GM23338 (cell line): Measurements from ENCODE around the gene SNX2. TPM values are rescaled to one million over a fixed set of nuclear protein-coding genes. Genes with fewer than 3 reads are reported as not detected.
A peak's percentile ranks its signal among the peaks of the same experiment; 100 is the strongest.

Source experiments
- ATAC-seq: fragments of 200-7000 bp; cut with Tn5 transposase; 3 replicates; pipeline ENCODE4 v1.9.1; 2020
- DNase-seq: peaks from one replicate; pipeline ENCODE4 v3.0.0-alpha.2; 2015; ENCODE audit warnings: low spot score
- H2AFZ ChIP-seq: fragments of 200-600 bp; sonication (generic); 2 replicates; pipeline ENCODE4 v1.8.0; 2016; ENCODE audit warnings: antibody characterized with exemption, mild to moderate bottlenecking, moderate library complexity
- H3F3A ChIP-seq: fragments of 200-600 bp; sonication (generic); replicated peaks from 2 replicates; pipeline ENCODE4 v1.8.0; 2017; ENCODE audit warnings: antibody characterized with exemption, mixed run types, low read depth
- H3K27ac ChIP-seq: fragments of 200-600 bp; sonication (generic); 2 replicates; pipeline ENCODE4 v1.6.1; 2016; ENCODE audit warnings: low read depth
- H3K27me3 ChIP-seq: fragments of 200-600 bp; sonication (generic); 2 replicates; pipeline ENCODE4 v1.8.0; 2016; ENCODE audit warnings: mild to moderate bottlenecking, mixed run types, moderate library complexity; ENCODE audit not compliant: insufficient read depth
- H3K36me3 ChIP-seq: fragments of 200-600 bp; sonication (generic); 2 replicates; pipeline ENCODE4 v1.8.0; 2016; ENCODE audit warnings: mild to moderate bottlenecking; ENCODE audit not compliant: insufficient read depth
- H3K4me1 ChIP-seq: fragments of 200-600 bp; sonication (generic); 2 replicates; pipeline ENCODE4 v1.8.0; 2016; ENCODE audit warnings: mild to moderate bottlenecking, moderate library complexity; ENCODE audit not compliant: insufficient read depth
- H3K4me2 ChIP-seq: fragments of 200-600 bp; sonication (generic); 2 replicates; pipeline ENCODE4 v1.7.1; 2017; ENCODE audit warnings: mixed run types
- H3K4me3 ChIP-seq: fragments of 200-600 bp; sonication (generic); 2 replicates; pipeline ENCODE4 v1.6.1; 2016; ENCODE audit warnings: mixed run types
- H3K79me2 ChIP-seq: fragments of 200-600 bp; sonication (generic); replicated peaks from 2 replicates; pipeline ENCODE4 v1.8.0; 2017; ENCODE audit warnings: mild to moderate bottlenecking; ENCODE audit not compliant: insufficient read depth
- H3K9me2 ChIP-seq: fragments of 200-600 bp; sonication (generic); 2 replicates; pipeline ENCODE4 v1.8.0; 2017; ENCODE audit not compliant: insufficient read depth
- H4K20me1 ChIP-seq: fragments of 200-600 bp; sonication (generic); replicated peaks from 2 replicates; pipeline ENCODE4 v1.8.0; 2017; ENCODE audit warnings: mild to moderate bottlenecking; ENCODE audit not compliant: insufficient read depth
- H3K27ac Mint-ChIP-seq: 2 replicates; pipeline ENCODE4 v1.8.0; 2020; ENCODE audit warnings: inconsistent platforms, mild to moderate bottlenecking, moderate library complexity, mixed read lengths
- H3K27me3 Mint-ChIP-seq: 3 replicates; pipeline ENCODE4 v1.8.0; 2022; ENCODE audit warnings: low read depth, mild to moderate bottlenecking, moderate library complexity, mixed read lengths, inconsistent platforms; ENCODE audit not compliant: insufficient read depth, poor library complexity
- H3K36me3 Mint-ChIP-seq: 3 replicates; pipeline ENCODE4 v1.8.0; 2021; ENCODE audit warnings: low read depth, mild to moderate bottlenecking, inconsistent platforms, moderate library complexity, mixed read lengths
- H3K4me1 Mint-ChIP-seq: 3 replicates; pipeline ENCODE4 v1.8.0; 2020; ENCODE audit warnings: mild to moderate bottlenecking, inconsistent platforms, mixed read lengths
- H3K4me3 Mint-ChIP-seq: 3 replicates; pipeline ENCODE4 v1.8.0; 2021; ENCODE audit warnings: moderate library complexity, mild to moderate bottlenecking, inconsistent platforms, mixed read lengths
- H3K9me3 Mint-ChIP-seq: 3 replicates; pipeline ENCODE4 v1.8.0; 2020; ENCODE audit warnings: moderate library complexity, mild to moderate bottlenecking, inconsistent platforms, mixed read lengths
- CREB1 ChIP-seq: fragments of 250-450 bp; sonication (Bioruptor Pico); IDR thresholded peaks from 2 replicates; pipeline ENCODE4 v1.5.0; 2020; ENCODE audit warnings: low read depth, mild to moderate bottlenecking, moderate library complexity
- CTCF ChIP-seq, 2 experiments: fragments of 200-600 bp in 1 of 2; sonication (generic) in 1 of 2; conservative IDR thresholded peaks; 2 replicates each; pipeline versions ENCODE4 v1.5.1 to v1.6.1; 2016 to 2017; ENCODE audit warnings: antibody characterized with exemption in 2 of 2, low read depth in 2 of 2, mild to moderate bottlenecking in 2 of 2, moderate library complexity in 1 of 2
- ETS1 ChIP-seq: IDR thresholded peaks from 2 replicates; pipeline ENCODE4 v1.6.1; 2016; ENCODE audit warnings: antibody characterized with exemption
- EZH2phosphoT487 ChIP-seq: fragments of 200-600 bp; sonication (generic); IDR thresholded peaks from one replicate; pipeline ENCODE4 v1.8.1; 2018; ENCODE audit warnings: antibody characterized with exemption; ENCODE audit not compliant: unreplicated experiment
- JUNB ChIP-seq: IDR thresholded peaks from one replicate; pipeline ENCODE4 v1.6.1; 2016; ENCODE audit warnings: antibody characterized with exemption; ENCODE audit not compliant: unreplicated experiment
- POLR2AphosphoS5 ChIP-seq: IDR thresholded peaks from 2 replicates; pipeline ENCODE4 v1.6.1; 2016; ENCODE audit warnings: antibody characterized with exemption, low read depth
- ZNF331 ChIP-seq: fragments of 250-450 bp; sonication (Bioruptor Pico); IDR thresholded peaks from 2 replicates; pipeline ENCODE4 v1.5.0; 2020; ENCODE audit warnings: low read depth, mild to moderate bottlenecking, moderate library complexity
- polyA plus RNA-seq: library from polyadenylated mRNA; unstranded; fragments of >200 nt; fragmentation: Nextera tagmentation; extraction: Ambion mirVana; gene quantifications from 2 replicates; pipeline ENCODE4 v1.2.1, GENCODE V29; 2016
- total RNA-seq: library from RNA; depleted of rRNA; stranded (reverse); fragments of >200 nt; shearing (Covaris generic); gene quantifications from 2 replicates; pipeline ENCODE4 v1.2.3, GENCODE V29; 2014
- TF ChIP-seq, protein P1 (sequence below): fragments of 250-450 bp; sonication (Bioruptor Pico); IDR thresholded peaks from 2 replicates; pipeline ENCODE4 v1.5.0; 2020; ENCODE audit warnings: mild to moderate bottlenecking, moderate library complexity

SNX2 gene
- total and polyA plus RNA-seq, 2 experiments from 2014 or later: 50.8 to 67.8 TPM

- H3K27ac Mint-ChIP-seq: peak overlapping the region; percentile 58; the same call in 1 of the 2 replicates
- ATAC-seq: peak; percentile 15
- H3K36me3 ChIP-seq: no peaks in the 10 kb centered on the region
- peak overlapping the region; percentile 64 for H3K4me3 ChIP-seq
- H3K9me2 ChIP-seq: no peaks in the 10 kb centered on the region
- H3K27me3 ChIP-seq: peaks cover 21% of the 10 kb centered on the region
- H3K27ac ChIP-seq: peak overlapping the region; percentile 10; the same call in 1 of the 2 replicates
- H3K79me2 ChIP-seq: peaks cover 12% of the 10 kb centered on the region; the same call in 1 of the 2 replicates
- H3K4me1 Mint-ChIP-seq: peaks cover 29% of the 10 kb centered on the region
- H3K27me3 Mint-ChIP-seq: peaks cover 24% of the 10 kb centered on the region
- H3K9me3 Mint-ChIP-seq: no peaks in the 10 kb centered on the region; the same call in 2 of the 3 replicates
- peak overlapping the region; percentile 94 for H3K4me2 ChIP-seq
- peak overlapping the region; percentile 82 for H3K4me3 Mint-ChIP-seq
- H4K20me1 ChIP-seq: no peaks in the 10 kb centered on the region
- no peak for DNase-seq
- H2AFZ ChIP-seq: peak overlapping the region; percentile 96
- H3K36me3 Mint-ChIP-seq: no peaks in the 10 kb centered on the region; the same call in 2 of the 3 replicates
- no peak for TF ChIP-seq JUNB
- no peak for TF ChIP-seq CTCF (conservative IDR thresholded peaks at IDR 0.05; ENCODE audit: low read depth in 2 of 2)
- TF ChIP-seq ETS1: no peak
- no peak for TF ChIP-seq EZH2phosphoT487
- H3F3A ChIP-seq: no peaks in the 10 kb centered on the region; the same call in 1 of the 2 replicates
- peaks cover 26% of the 10 kb centered on the region for H3K4me1 ChIP-seq
Measured at GRCh38 chr5:122844910-122845228, 70.0 kb downstream of the SNX2 start.

- peaks cover 12% of the 10 kb centered on the region for H3K79me2 ChIP-seq
- H3K4me3 Mint-ChIP-seq: peak within 1 kb of the TSS; percentile 82
- H3K27me3 ChIP-seq: peaks cover 21% of the 10 kb centered on the region
- no peaks in the 10 kb centered on the region; the same call in 1 of the 2 replicates for H3F3A ChIP-seq
- DNase-seq (peak; percentile 89), ATAC-seq (peak; percentile 81)
- 0 out of 2 replicates have a peak, but pooled peaks have one; percentile 22 for TF ChIP-seq ZNF331 (CRISPR knock-in tag)
- no peak for TF ChIP-seq CTCF (conservative IDR thresholded peaks at IDR 0.05; ENCODE audit: low read depth in 2 of 2)
- TF ChIP-seq POLR2AphosphoS5: peak; percentile 77
- TF ChIP-seq, protein P1, sequence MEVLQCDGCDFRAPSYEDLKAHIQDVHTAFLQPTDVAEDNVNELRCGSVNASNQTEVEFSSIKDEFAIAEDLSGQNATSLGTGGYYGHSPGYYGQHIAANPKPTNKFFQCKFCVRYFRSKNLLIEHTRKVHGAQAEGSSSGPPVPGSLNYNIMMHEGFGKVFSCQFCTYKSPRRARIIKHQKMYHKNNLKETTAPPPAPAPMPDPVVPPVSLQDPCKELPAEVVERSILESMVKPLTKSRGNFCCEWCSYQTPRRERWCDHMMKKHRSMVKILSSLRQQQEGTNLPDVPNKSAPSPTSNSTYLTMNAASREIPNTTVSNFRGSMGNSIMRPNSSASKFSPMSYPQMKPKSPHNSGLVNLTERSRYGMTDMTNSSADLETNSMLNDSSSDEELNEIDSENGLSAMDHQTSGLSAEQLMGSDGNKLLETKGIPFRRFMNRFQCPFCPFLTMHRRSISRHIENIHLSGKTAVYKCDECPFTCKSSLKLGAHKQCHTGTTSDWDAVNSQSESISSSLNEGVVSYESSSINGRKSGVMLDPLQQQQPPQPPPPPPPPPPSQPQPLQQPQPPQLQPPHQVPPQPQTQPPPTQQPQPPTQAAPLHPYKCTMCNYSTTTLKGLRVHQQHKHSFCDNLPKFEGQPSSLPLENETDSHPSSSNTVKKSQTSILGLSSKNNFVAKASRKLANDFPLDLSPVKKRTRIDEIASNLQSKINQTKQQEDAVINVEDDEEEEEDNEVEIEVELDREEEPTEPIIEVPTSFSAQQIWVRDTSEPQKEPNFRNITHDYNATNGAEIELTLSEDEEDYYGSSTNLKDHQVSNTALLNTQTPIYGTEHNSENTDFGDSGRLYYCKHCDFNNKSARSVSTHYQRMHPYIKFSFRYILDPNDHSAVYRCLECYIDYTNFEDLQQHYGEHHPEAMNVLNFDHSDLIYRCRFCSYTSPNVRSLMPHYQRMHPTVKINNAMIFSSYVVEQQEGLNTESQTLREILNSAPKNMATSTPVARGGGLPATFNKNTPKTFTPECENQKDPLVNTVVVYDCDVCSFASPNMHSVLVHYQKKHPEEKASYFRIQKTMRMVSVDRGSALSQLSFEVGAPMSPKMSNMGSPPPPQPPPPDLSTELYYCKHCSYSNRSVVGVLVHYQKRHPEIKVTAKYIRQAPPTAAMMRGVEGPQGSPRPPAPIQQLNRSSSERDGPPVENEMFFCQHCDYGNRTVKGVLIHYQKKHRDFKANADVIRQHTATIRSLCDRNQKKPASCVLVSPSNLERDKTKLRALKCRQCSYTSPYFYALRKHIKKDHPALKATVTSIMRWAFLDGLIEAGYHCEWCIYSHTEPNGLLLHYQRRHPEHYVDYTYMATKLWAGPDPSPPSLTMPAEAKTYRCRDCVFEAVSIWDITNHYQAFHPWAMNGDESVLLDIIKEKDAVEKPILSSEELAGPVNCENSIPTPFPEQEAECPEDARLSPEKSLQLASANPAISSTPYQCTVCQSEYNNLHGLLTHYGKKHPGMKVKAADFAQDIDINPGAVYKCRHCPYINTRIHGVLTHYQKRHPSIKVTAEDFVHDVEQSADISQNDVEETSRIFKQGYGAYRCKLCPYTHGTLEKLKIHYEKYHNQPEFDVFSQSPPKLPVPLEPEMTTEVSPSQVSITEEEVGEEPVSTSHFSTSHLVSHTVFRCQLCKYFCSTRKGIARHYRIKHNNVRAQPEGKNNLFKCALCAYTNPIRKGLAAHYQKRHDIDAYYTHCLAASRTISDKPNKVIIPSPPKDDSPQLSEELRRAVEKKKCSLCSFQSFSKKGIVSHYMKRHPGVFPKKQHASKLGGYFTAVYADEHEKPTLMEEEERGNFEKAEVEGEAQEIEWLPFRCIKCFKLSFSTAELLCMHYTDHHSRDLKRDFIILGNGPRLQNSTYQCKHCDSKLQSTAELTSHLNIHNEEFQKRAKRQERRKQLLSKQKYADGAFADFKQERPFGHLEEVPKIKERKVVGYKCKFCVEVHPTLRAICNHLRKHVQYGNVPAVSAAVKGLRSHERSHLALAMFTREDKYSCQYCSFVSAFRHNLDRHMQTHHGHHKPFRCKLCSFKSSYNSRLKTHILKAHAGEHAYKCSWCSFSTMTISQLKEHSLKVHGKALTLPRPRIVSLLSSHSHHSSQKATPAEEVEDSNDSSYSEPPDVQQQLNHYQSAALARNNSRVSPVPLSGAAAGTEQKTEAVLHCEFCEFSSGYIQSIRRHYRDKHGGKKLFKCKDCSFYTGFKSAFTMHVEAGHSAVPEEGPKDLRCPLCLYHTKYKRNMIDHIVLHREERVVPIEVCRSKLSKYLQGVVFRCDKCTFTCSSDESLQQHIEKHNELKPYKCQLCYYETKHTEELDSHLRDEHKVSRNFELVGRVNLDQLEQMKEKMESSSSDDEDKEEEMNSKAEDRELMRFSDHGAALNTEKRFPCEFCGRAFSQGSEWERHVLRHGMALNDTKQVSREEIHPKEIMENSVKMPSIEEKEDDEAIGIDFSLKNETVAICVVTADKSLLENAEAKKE (CRISPR knock-in tag): no peak
- no peak for TF ChIP-seq CREB1 (CRISPR knock-in tag)
- H3K4me3 ChIP-seq: peak within 1 kb of the TSS; percentile 64
- H3K9me3 Mint-ChIP-seq: no peaks in the 10 kb centered on the region; the same call in 2 of the 3 replicates
- no peaks in the 10 kb centered on the region; the same call in 2 of the 3 replicates for H3K36me3 Mint-ChIP-seq
- peaks cover 24% of the 10 kb centered on the region for H3K27me3 Mint-ChIP-seq
- peak within 1 kb of the TSS; percentile 94 for H3K4me2 ChIP-seq
- peak within 1 kb of the TSS; percentile 58; the same call in 1 of the 2 replicates for H3K27ac Mint-ChIP-seq
- H3K36me3 ChIP-seq: no peaks in the 10 kb centered on the region
- H4K20me1 ChIP-seq: no peaks in the 10 kb centered on the region
- H2AFZ ChIP-seq: peak within 1 kb of the TSS; percentile 96
- peaks cover 26% of the 10 kb centered on the region for H3K4me1 ChIP-seq
- peak within 1 kb of the TSS; percentile 21; the same call in 1 of the 2 replicates for H3K27ac ChIP-seq
- H3K4me1 Mint-ChIP-seq: peaks cover 29% of the 10 kb centered on the region
- no peaks in the 10 kb centered on the region for H3K9me2 ChIP-seq
Measured at GRCh38 chr5:122845229-122846050, 70.6 kb downstream of the SNX2 start, which contains the start of gene SNX24. Gene SNX24 (plus strand): TSS chr5:122845613. CDS start chr5:122845634, 21 bp downstream.
